B cell (primary cell): ENCODE results near the gene ZBTB21. TPM values are rescaled to one million over a fixed set of nuclear protein-coding genes. Genes with fewer than 3 reads are reported as not detected.

Source experiments
- ATAC-seq: fragments of 200-7000 bp; cut with Tn5 transposase; one replicate; pipeline ENCODE4 v1.10.0; 2021; ENCODE audit warnings: low read depth, mild to moderate bottlenecking, moderate number of reproducible peaks, moderate library complexity
- CTCF ChIA-PET: fragments of 350-600 bp; sonication (Branson Sonifier 250); formaldehyde crosslinking; loops from one replicate; lab custom pipeline; 2021; ENCODE audit warnings: antibody characterized with exemption, inconsistent platforms; lab: Charles Lee
- POLR2A ChIA-PET: fragments of 350-600 bp; sonication (Branson Sonifier 250); formaldehyde crosslinking; loops from one replicate; lab custom pipeline; 2021; ENCODE audit warnings: antibody characterized with exemption; lab: Charles Lee
- DNase-seq: peaks from one replicate; pipeline ENCODE4 v3.0.0; 2013
- H2AFZ ChIP-seq: 2 replicates; pipeline ENCODE4 v1.6.1; 2012; ENCODE audit warnings: mild to moderate bottlenecking, low read depth, low read length; ENCODE audit not compliant: insufficient read depth, poor library complexity, severe bottlenecking
- H3K27ac ChIP-seq, 2 donors: 1 replicate in 1 of 2; 2 replicates in 1 of 2; pipeline ENCODE4 v1.5.1; 2012 to 2013; ENCODE audit warnings: low read length in 2 of 2, mild to moderate bottlenecking in 2 of 2, moderate library complexity in 1 of 2
- H3K27me3 ChIP-seq, 4 experiments: fragments of 200-600 bp in 1 of 4; sonication (generic) in 1 of 4; replicated peaks in 1 of 4; 1 replicate in 2 of 4; 2 replicates in 2 of 4; pipeline versions ENCODE4 v1.6.1 to v1.7.0; 2013 to 2016; ENCODE audit warnings: low read length in 3 of 4, mild to moderate bottlenecking in 2 of 4, mixed read lengths in 1 of 4, moderate library complexity in 1 of 4; ENCODE audit not compliant: insufficient read depth in 4 of 4, control insufficient read depth in 3 of 4; ENCODE audit errors: control extremely low read depth in 1 of 4
- H3K36me3 ChIP-seq, 2 experiments: replicated peaks in 1 of 2; 1 replicate in 1 of 2; 2 replicates in 1 of 2; pipeline versions ENCODE4 v1.6.1 to v1.7.1; 2013; ENCODE audit warnings: low read length in 1 of 2; ENCODE audit not compliant: insufficient read depth in 2 of 2, control insufficient read depth in 1 of 2; ENCODE audit errors: control extremely low read depth in 1 of 2, extremely low read depth in 1 of 2
- H3K4me1 ChIP-seq, 2 donors: fragments of 200-600 bp in 1 of 2; sonication (generic) in 1 of 2; 1 replicate in 1 of 2; 2 replicates in 1 of 2; pipeline versions ENCODE4 v1.5.1 to v1.6.1; 2013 to 2017; ENCODE audit warnings: low read length in 2 of 2; ENCODE audit not compliant: control insufficient read depth in 2 of 2, insufficient read depth in 2 of 2
- H3K4me2 ChIP-seq: replicated peaks from 2 replicates; pipeline ENCODE3; 2012; ENCODE audit warnings: mild to moderate bottlenecking, low read depth, low read length; ENCODE audit not compliant: poor library complexity, severe bottlenecking
- H3K4me3 ChIP-seq, 5 experiments: fragments of 200-600 bp in 1 of 5; sonication (generic) in 1 of 5; 1 replicate in 3 of 5; 2 replicates in 2 of 5; pipeline versions ENCODE4 v1.5.1 to v1.7.0; 2011 to 2016; ENCODE audit warnings: low read length in 4 of 5, mild to moderate bottlenecking in 4 of 5, low read depth in 2 of 5, control low read depth in 1 of 5, moderate library complexity in 1 of 5; ENCODE audit not compliant: insufficient read depth in 1 of 5; ENCODE audit errors: control extremely low read depth in 1 of 5, extremely low read depth in 1 of 5
- H3K79me2 ChIP-seq: fragments of 200-600 bp; sonication (generic); one replicate; pipeline ENCODE4 v1.6.0; 2016; ENCODE audit warnings: low read length; ENCODE audit not compliant: control insufficient read depth, insufficient read depth
- H3K9ac ChIP-seq: fragments of 200-600 bp; sonication (generic); 2 replicates; pipeline ENCODE4 v1.6.1; 2017; ENCODE audit warnings: mild to moderate bottlenecking, low read length, moderate library complexity
- H3K9me3 ChIP-seq, 3 donors: one replicate each; pipeline versions ENCODE4 v1.6.1 to v1.7.1; 2013; ENCODE audit warnings: low read length in 2 of 3; ENCODE audit not compliant: control insufficient read depth in 2 of 3, insufficient read depth in 1 of 3; ENCODE audit errors: control extremely low read depth in 1 of 3
- H4K20me1 ChIP-seq: 2 replicates; pipeline ENCODE4 v1.6.0; 2012; ENCODE audit warnings: mild to moderate bottlenecking, low read length; ENCODE audit not compliant: insufficient read depth, control insufficient read depth, poor library complexity, severe bottlenecking
- H3K27ac Mint-ChIP-seq: one replicate; pipeline ENCODE4 v1.8.0; 2021; ENCODE audit warnings: mixed read lengths
- H3K27me3 Mint-ChIP-seq: one replicate; pipeline ENCODE4 v1.8.0; 2021; ENCODE audit warnings: mixed read lengths
- H3K4me1 Mint-ChIP-seq: one replicate; pipeline ENCODE4 v1.8.0; 2021; ENCODE audit warnings: mixed read lengths
- H3K4me3 Mint-ChIP-seq: one replicate; pipeline ENCODE4 v1.8.0; 2021; ENCODE audit warnings: mixed read lengths
- H3K9me3 Mint-ChIP-seq: one replicate; pipeline ENCODE4 v1.8.0; 2022; ENCODE audit warnings: mixed read lengths; ENCODE audit not compliant: insufficient read depth
- EZH2 ChIP-seq: IDR thresholded peaks from 2 replicates; pipeline ENCODE4 v1.6.1; 2012; ENCODE audit warnings: borderline replicate concordance, low read depth, mild to moderate bottlenecking, moderate library complexity, low read length; ENCODE audit not compliant: insufficient read depth, poor library complexity, severe bottlenecking
- WGBS: methylation state at CpG from one replicate; pipeline ENCODE4 v1.1.5; 2013; ENCODE audit warnings: missing lambda C conversion rate; ENCODE audit not compliant: insufficient coverage; 5-methylcytosine and 5-hydroxymethylcytosine counted together
- intact Hi-C: fragments of 100-400 bp; cut with micrococcal nuclease; formaldehyde crosslinking; loops from one replicate; pipeline ENCODE4 v1.10.0; 2022
- polyA plus RNA-seq: library from polyadenylated mRNA; depleted of rRNA; stranded (reverse); fragments of >200 nt; gene quantifications from 2 replicates; pipeline ENCODE4 v1.2.3, GENCODE V29; 2012
- total RNA-seq, 2 donors: library from RNA; stranded (reverse); fragments of 120-200 nt in 1 of 2; gene quantifications; 1 replicate in 1 of 2; 2 replicates in 1 of 2; pipeline versions ENCODE4 v1.2.3 to v1.2.4, GENCODE V29; 2013 to 2022
- TF ChIP-seq, protein P1 (sequence below): fragments of 200-600 bp; IDR thresholded peaks from one replicate; pipeline ENCODE4 v1.8.0; 2022; ENCODE audit warnings: antibody characterized with exemption, mild to moderate bottlenecking

Gene ZBTB21
- total and polyA plus RNA-seq, 2 donors (not counting 1 experiment from before 2014, with no cell fraction given): 12.4 to 40.1 TPM

DNA sequence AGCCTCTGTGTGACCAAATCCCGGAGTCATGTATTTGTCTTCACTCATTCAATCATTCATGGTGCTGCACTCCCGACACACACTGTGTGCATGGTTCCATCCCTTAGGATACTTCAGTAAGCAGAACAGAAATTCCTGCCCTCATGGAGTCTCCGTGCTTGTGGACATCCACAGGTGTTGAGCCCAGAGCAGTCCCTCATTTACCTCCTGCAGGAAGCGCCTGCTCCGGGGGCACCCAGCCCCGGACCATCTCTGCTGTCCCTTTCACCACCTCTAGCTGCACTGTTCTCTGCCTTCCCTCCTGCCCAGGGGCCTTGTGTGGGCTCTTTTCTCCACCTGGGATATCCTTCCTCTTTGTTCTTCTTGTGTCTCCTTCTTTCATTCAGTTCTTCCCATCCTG, 9.5 kb upstream of the ZBTB21 start:
- no peak overlapping the region for H3K4me3 ChIP-seq
- H2AFZ ChIP-seq: no peak overlapping the region
- no peak overlapping the region for H3K27ac ChIP-seq
- H3K9ac ChIP-seq: no peak overlapping the region
- H3K27me3 ChIP-seq: no peaks in the 10 kb centered on the region
- ChIA-PET POLR2A (interaction anchor here (0.7 kb wide), 1 partner anchor 11 kb away, joined by 3 read pairs; no protein-coding TSS in a partner anchor), CTCF (no interaction called here)
- 98% methylated on average over 6 of the region's 6 CpGs for WGBS
- peaks cover 0 to 3% (median 0%) of the 10 kb centered on the region in 3 donors for H3K9me3 ChIP-seq
- H3K4me2 ChIP-seq: no peak overlapping the region
- Mint-ChIP-seq H3K27me3 (peaks cover 7% of the 10 kb centered on the region), H3K9me3 (no peaks in the 10 kb centered on the region), H3K4me1 (peaks cover 2% of the 10 kb centered on the region), H3K27ac (no peak overlapping the region), H3K4me3 (no peak overlapping the region)
- no peaks in the 10 kb centered on the region for H3K79me2 ChIP-seq
- intact Hi-C loops: no loop called here
- H3K4me1 ChIP-seq: no peaks in the 10 kb centered on the region
- no peak for DNase-seq
- TF ChIP-seq, protein P1, sequence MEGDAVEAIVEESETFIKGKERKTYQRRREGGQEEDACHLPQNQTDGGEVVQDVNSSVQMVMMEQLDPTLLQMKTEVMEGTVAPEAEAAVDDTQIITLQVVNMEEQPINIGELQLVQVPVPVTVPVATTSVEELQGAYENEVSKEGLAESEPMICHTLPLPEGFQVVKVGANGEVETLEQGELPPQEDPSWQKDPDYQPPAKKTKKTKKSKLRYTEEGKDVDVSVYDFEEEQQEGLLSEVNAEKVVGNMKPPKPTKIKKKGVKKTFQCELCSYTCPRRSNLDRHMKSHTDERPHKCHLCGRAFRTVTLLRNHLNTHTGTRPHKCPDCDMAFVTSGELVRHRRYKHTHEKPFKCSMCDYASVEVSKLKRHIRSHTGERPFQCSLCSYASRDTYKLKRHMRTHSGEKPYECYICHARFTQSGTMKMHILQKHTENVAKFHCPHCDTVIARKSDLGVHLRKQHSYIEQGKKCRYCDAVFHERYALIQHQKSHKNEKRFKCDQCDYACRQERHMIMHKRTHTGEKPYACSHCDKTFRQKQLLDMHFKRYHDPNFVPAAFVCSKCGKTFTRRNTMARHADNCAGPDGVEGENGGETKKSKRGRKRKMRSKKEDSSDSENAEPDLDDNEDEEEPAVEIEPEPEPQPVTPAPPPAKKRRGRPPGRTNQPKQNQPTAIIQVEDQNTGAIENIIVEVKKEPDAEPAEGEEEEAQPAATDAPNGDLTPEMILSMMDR: no peak
- no peak for TF ChIP-seq EZH2
- H3K36me3 ChIP-seq: no peaks in the 10 kb centered on the region
- no peak for ATAC-seq
- H4K20me1 ChIP-seq: no peaks in the 10 kb centered on the region

DNA sequence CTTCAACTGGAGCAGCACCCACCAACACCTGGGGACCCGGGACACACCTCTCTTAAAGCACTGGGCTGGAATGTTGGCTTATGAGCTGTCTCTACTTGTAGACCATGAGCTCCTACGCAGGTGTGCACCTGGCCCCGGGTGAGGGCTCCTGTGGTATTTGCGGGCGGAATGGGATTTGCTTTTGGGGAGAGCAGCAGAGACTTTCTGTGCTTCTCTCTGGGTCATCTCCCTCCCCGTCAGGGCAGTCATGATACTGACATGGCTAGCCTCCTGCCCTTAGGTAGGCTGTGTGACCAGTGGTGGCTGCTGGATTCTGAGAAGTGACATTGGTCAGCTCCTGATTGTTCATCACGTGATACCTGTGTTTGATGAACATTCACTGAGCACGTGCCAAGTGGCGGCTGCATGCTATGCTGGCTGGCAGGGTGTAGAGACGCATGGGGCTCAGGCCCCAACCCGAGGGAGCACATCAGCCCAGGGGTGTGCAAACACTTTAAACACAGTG, 9.0 kb upstream of the ZBTB21 start:
- peaks cover 2% of the 10 kb centered on the region for H3K4me1 Mint-ChIP-seq

More for the DNA sequence above, 9.0 kb upstream of the ZBTB21 start:
- DNase-seq (no peak), ATAC-seq (no peak)
- TF ChIP-seq EZH2: no peak
- WGBS: 95% methylated on average over 11 of the region's 11 CpGs
- no peak overlapping the region for H3K4me2 ChIP-seq
- H3K4me3 ChIP-seq: no peak overlapping the region
- Mint-ChIP-seq H3K27ac (no peak overlapping the region), H3K27me3 (peaks cover 7% of the 10 kb centered on the region), H3K9me3 (no peaks in the 10 kb centered on the region), H3K4me3 (no peak overlapping the region)
- H3K9me3 ChIP-seq: peaks cover 0 to 5% (median 0%) of the 10 kb centered on the region in 3 donors
- H3K79me2 ChIP-seq: no peaks in the 10 kb centered on the region
- CTCF ChIA-PET: no interaction called here
- no peaks in the 10 kb centered on the region for H3K27me3 ChIP-seq
- POLR2A ChIA-PET: no interaction called here
- H3K27ac ChIP-seq: no peak overlapping the region
- no peaks in the 10 kb centered on the region for H3K36me3 ChIP-seq
- H3K4me1 ChIP-seq: no peaks in the 10 kb centered on the region
- no peaks in the 10 kb centered on the region for H4K20me1 ChIP-seq
- H3K9ac ChIP-seq: no peak overlapping the region
- no peak overlapping the region for H2AFZ ChIP-seq
- intact Hi-C loops: no loop called here
